ENCODE measurements around the gene SHROOM3. TPM values are rescaled to one million over a fixed set of nuclear protein-coding genes. Genes with fewer than 3 reads are reported as not detected.

The SHROOM3 gene
- total RNA-seq, 1 donor from 2014 or later, result 42.7 TPM

DNA sequence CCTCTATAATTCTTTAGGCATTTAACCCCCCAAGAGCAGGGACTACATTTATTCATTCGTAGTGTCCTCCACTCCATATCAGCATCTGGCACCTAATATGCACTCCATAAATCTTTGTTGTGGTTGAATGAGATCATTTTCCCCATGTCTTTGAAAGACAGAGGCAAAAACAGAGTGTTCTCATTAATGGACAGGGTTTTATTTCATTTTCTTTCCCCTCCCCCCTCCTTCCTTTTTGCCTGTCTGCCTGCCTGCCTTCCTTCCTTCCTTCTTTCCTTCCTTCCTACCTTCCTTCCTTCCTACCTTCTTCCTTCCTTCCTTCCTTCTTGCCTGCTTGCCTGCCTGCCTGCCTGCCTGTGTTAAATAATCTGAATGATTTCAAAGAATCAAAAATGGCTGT is 83.2 kb downstream of the SHROOM3 start:
- Mint-ChIP-seq H3K9me3 (ENCODE audit: low read depth) (peaks cover 5% of the 10 kb centered on the region), H3K4me1 (ENCODE audit: low read depth) (no peaks in the 10 kb centered on the region), H3K36me3 (ENCODE audit: low read depth) (no peaks in the 10 kb centered on the region), H3K27me3 (ENCODE audit: low read depth) (no peaks in the 10 kb centered on the region), H3K4me3 (ENCODE audit: unreplicated experiment) (no peak overlapping the region), H3K27ac (ENCODE audit: unreplicated experiment) (no peak overlapping the region)
- DNase-seq (ENCODE audit: low spot score), result no peak
- TF ChIP-seq, protein P1, sequence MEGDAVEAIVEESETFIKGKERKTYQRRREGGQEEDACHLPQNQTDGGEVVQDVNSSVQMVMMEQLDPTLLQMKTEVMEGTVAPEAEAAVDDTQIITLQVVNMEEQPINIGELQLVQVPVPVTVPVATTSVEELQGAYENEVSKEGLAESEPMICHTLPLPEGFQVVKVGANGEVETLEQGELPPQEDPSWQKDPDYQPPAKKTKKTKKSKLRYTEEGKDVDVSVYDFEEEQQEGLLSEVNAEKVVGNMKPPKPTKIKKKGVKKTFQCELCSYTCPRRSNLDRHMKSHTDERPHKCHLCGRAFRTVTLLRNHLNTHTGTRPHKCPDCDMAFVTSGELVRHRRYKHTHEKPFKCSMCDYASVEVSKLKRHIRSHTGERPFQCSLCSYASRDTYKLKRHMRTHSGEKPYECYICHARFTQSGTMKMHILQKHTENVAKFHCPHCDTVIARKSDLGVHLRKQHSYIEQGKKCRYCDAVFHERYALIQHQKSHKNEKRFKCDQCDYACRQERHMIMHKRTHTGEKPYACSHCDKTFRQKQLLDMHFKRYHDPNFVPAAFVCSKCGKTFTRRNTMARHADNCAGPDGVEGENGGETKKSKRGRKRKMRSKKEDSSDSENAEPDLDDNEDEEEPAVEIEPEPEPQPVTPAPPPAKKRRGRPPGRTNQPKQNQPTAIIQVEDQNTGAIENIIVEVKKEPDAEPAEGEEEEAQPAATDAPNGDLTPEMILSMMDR (IDR thresholded peaks at IDR 0.05), result no peak

DNA sequence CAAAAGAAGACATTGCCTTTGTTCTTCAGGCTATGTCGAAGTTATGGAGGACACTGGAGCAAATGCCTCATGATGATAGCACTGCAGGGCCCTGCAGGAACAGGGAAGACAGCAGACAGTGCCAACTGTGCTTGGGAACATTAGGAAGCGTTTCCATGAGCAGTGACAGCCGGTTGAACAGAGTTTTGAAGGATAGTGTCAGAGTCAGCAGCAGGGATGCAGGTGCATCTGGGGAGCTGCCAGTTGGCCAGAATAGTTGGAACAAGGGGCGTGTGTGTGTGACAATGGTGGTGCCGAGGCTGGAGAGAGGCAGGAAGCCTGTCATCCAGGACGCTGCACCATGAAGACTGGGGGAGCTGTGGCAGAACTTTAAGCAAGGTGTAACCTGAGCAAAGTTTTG is 88.6 kb downstream of the SHROOM3 start:
- DNase-seq (ENCODE audit: low spot score), result no peak
- no peaks in the 10 kb centered on the region for H3K27me3 Mint-ChIP-seq (ENCODE audit: low read depth)
- peaks cover 17% of the 10 kb centered on the region for H3K4me1 Mint-ChIP-seq (ENCODE audit: low read depth)
- no peak overlapping the region for H3K4me3 Mint-ChIP-seq (ENCODE audit: unreplicated experiment)
- no peak overlapping the region for H3K27ac Mint-ChIP-seq (ENCODE audit: unreplicated experiment)
- H3K36me3 Mint-ChIP-seq (ENCODE audit: low read depth), result no peaks in the 10 kb centered on the region
- H3K9me3 Mint-ChIP-seq (ENCODE audit: low read depth), result peaks cover 5% of the 10 kb centered on the region
- TF ChIP-seq, protein P1 (IDR thresholded peaks at IDR 0.05), result no peak

DNA sequence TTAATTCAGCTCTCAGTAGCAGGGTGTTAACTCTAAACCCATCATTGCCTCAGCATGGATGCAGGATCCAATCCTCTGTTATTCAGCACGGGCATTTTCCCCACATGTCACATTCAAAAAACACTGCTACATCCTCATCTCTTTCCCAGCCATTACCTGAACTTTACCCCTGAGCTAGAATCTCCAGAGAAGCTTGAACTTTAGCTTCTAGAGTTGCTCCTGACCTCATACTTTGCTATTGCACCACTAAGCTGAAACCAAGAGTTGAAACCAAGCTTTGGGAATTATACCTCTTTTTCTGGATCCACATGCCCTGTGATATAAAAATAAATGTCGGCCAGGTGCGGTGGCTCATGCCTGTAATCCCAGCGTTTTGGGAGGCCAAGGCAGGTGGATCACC is 90.7 kb downstream of the SHROOM3 start:
- no peaks in the 10 kb centered on the region for H3K36me3 Mint-ChIP-seq (ENCODE audit: low read depth)
- no peak for DNase-seq (ENCODE audit: low spot score)
- H3K27ac Mint-ChIP-seq (ENCODE audit: unreplicated experiment), result no peak overlapping the region
- no peak overlapping the region for H3K4me3 Mint-ChIP-seq (ENCODE audit: unreplicated experiment)
- peaks cover 5% of the 10 kb centered on the region for H3K9me3 Mint-ChIP-seq (ENCODE audit: low read depth)
- TF ChIP-seq, protein P1 (IDR thresholded peaks at IDR 0.05), result no peak
- no peaks in the 10 kb centered on the region for H3K27me3 Mint-ChIP-seq (ENCODE audit: low read depth)
- H3K4me1 Mint-ChIP-seq (ENCODE audit: low read depth), result peaks cover 17% of the 10 kb centered on the region

DNA sequence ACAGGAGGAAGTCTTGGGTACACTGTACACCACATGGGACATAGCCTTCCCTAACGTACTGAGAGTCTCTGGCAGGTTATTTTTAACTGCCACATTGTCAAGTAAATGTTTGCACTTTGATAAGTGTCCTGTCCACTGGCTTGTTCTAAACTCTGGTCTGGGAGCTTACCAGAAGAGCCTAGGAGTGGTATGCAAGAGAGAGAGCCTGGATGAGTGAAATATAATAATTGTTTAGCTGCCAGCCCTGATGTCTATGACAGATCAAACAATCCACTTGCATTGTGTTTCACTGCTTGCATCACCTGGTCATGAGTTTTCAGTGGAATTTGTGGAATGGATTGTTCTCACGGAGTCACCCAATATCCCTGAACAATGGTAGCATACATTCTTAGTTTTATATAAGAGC is 91.6 kb downstream of the SHROOM3 start:
- DNase-seq (ENCODE audit: low spot score), result no peak
- TF ChIP-seq, protein P1 (IDR thresholded peaks at IDR 0.05), result no peak
- peaks cover 17% of the 10 kb centered on the region for H3K4me1 Mint-ChIP-seq (ENCODE audit: low read depth)
- no peaks in the 10 kb centered on the region for H3K36me3 Mint-ChIP-seq (ENCODE audit: low read depth)
- peak overlapping the region; percentile 87 for H3K27ac Mint-ChIP-seq (ENCODE audit: unreplicated experiment)
- H3K27me3 Mint-ChIP-seq (ENCODE audit: low read depth), result no peaks in the 10 kb centered on the region
- peaks cover 3% of the 10 kb centered on the region for H3K9me3 Mint-ChIP-seq (ENCODE audit: low read depth)
- H3K4me3 Mint-ChIP-seq (ENCODE audit: unreplicated experiment), result no peak overlapping the region

DNA sequence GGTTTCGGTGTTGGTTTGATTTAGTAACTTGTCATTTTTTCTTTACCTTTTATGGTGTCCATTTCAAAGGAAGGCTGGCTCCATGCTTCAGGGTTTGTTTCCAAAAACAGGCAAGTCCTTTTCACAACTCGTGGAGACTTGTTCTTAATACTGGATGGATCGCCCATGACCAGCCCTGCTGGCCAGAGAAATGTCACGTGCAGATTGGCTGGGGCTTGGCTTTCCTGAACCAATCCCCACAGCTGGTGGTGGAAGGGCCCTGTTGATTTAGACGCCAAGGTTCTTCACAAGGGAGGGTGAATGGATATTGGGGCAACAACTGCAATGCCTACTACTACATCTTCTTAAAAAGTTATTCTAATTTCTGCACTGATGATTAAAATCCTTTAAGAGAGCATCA is 92.6 kb downstream of the SHROOM3 start:
- DNase-seq (ENCODE audit: low spot score), result no peak
- Mint-ChIP-seq H3K4me3 (ENCODE audit: unreplicated experiment) (no peak overlapping the region), H3K27ac (ENCODE audit: unreplicated experiment) (no peak overlapping the region), H3K36me3 (ENCODE audit: low read depth) (no peaks in the 10 kb centered on the region), H3K9me3 (ENCODE audit: low read depth) (no peaks in the 10 kb centered on the region), H3K27me3 (ENCODE audit: low read depth) (no peaks in the 10 kb centered on the region), H3K4me1 (ENCODE audit: low read depth) (peaks cover 17% of the 10 kb centered on the region)
- TF ChIP-seq, protein P1 (IDR thresholded peaks at IDR 0.05), result no peak

All from chondrocyte (in vitro differentiated cells).